GM18498 (cell line): ENCODE data around the gene ZNF48.

Source experiments
- ATAC-seq: cut with Tn5 transposase; IDR thresholded peaks from one replicate; pipeline ENCODE4 v1.9.1; 2021; ENCODE audit warnings: mild to moderate bottlenecking, moderate library complexity; ENCODE audit not compliant: unreplicated experiment

ZNF48 gene

DNA sequence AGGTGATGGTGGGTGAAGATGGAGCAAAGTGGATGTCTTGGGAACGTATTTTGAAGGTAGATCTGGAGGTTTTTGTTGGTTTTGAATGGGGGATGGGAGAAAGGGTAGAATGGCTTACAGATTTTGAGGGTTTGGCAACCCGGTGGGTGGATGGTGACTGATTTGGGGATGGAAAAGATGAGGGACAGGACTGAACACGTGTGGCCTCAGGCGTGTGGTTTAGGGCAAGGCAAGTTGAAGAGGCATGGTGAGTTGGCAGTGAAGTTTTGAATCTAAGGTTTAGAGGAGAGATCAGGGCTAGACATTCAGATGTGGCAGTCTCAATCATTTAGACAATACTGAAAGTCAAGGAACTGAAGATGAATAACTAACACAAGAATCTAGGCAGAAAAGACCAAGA lies 39.6 kb downstream of the ZNF48 start:
- ATAC-seq = no peak

DNA sequence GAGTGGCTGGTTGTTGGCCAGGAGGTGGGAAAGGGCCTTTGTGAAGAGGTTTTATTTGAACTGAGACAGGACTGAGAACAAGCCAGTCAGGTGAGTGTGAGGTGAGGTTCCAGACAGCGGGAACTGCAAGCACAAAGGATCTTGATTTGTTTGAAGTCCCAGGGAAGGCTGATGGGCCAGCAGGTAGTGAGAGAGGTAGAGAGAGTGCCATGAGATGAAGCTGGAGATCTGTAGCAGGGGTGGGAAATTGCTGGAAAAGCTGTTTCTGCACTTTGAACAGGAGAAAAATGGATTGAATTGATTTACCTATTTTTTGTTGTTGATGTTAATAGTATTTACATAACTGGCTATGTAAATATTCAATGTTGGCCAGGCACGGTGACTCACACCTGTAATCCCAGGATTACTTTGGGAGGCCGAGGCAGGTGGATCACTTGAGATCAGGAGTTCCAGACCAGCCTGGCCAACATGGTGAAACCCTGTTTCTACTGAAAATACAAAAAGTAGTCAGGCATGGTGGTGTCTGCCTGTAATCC lies 42.4 kb downstream of the ZNF48 start:
- ATAC-seq = no peak

DNA sequence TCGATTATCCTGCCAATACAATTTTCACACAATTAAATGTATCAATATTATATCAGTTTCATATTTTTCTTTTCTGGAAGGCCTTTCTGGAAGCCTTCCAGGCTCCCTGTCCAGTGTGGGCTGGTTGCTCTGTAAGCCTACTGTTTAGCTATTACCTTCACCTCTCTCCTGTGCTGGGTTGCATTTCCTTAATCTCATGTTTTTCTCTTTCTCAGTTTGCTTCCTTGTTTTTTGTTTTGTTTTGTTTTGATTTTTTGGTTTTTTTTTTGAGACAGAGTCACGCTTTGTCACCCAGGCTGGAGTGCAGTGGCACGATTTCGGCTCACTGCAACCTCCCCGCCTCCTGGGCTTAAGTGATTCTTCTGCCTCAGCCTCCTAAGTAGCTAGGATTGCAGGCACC lies 43.6 kb downstream of the ZNF48 start:
- ATAC-seq = no peak

DNA sequence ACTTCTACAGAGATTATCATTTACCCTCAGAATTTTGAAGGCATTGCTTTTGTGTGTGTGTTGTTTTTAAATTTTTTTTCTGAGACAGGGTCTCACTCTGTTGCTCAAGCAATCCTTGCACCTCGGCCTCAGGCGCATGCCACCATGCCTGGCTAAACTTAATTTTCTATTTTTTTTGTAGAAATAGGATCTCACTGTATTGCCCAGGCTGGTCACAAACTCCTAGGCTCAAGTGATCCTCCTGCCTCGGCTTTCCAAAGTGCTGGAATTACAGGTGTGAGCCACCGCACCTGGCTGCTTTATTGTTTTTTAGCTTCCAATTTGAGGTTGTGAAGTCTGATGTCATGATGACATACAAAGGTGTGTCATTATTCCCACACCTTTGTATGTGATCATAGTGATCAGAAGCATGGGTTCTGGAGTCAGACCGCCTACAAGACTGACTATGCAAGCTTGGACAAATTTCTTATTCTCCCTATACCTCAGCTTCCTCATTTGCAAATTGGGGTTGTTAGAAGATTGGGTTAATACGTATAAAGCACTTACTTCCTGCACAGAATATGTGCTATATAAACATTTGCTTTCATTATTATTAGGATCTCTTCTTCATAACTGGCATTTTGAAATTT lies 44.6 kb downstream of the ZNF48 start:
- ATAC-seq = no peak

DNA sequence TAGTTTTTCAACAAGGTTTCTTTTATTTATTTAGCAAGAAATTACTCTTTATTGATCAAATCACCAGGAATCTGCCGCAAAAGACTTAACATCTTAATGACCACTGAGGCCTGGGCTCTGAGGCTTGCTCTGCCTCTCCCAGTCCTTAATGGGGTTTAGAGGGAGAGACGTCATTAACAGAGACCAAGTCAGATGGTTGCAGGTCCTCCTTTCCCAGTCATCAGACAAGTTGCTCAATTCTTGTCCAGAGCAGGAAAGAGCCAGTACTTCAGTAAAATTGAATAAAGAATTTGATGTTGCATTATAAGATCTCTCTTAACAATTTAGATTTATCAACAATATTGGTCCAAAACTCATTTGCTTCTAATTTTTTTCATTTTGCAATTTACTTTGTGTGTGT lies 48.4 kb downstream of the ZNF48 start:
- ATAC-seq = no peak

DNA sequence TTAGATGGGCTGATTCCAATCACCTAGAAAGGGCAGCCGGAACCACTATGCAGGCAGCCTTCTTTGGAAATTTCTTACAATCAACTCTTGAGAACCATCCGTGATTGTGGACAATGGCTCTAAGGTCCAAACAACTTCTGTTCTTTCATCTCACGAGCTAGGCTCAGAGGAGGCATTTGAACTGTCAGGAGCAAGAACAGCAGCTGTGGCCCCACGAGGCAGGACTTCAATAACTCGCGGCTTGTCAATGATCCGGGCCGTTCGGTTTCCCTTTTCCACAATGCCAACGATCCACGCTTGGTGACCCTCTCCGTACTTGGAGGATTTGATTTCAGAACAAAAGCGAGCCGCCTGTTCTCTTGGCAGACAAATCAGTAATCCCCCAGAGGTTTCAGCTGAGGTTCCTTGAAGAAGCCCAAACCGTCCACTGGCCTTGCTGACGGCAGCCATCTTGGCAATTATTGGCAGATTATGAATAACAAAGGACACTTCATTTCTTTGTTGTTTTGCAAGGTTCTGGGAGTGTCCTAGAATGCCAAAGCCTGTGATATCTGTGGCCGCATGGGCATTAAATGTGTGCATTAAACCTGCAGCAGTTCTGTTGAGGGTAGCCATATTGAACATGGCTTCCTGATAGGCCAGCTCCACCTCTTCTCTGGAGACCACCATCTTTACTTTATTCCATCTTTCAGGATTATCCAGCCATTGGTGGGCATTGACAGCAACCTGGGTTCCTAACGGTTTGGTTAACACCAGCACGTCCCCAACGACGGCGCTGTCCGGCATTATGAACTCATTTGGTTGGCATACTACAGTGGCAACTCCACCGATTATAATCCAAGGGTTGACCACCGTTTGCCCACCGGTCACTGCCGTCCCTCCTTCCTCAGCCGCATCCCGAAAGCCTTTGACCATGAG lies 49.3 kb downstream of the ZNF48 start:
- ATAC-seq = no peak

DNA sequence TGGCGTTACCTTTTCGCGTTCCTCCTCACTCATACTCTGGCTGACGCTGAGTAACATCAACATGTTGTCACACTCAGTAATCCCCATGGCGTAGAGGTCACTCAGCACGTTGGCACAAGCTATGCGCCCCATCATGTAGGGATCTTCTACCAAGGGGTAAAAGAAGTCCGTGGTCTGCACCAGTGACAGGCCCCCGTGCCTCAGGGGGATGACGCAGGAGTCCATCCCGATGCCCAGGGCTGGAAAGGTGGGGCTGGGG lies 49.9 kb downstream of the ZNF48 start:
- no peak for ATAC-seq

DNA sequence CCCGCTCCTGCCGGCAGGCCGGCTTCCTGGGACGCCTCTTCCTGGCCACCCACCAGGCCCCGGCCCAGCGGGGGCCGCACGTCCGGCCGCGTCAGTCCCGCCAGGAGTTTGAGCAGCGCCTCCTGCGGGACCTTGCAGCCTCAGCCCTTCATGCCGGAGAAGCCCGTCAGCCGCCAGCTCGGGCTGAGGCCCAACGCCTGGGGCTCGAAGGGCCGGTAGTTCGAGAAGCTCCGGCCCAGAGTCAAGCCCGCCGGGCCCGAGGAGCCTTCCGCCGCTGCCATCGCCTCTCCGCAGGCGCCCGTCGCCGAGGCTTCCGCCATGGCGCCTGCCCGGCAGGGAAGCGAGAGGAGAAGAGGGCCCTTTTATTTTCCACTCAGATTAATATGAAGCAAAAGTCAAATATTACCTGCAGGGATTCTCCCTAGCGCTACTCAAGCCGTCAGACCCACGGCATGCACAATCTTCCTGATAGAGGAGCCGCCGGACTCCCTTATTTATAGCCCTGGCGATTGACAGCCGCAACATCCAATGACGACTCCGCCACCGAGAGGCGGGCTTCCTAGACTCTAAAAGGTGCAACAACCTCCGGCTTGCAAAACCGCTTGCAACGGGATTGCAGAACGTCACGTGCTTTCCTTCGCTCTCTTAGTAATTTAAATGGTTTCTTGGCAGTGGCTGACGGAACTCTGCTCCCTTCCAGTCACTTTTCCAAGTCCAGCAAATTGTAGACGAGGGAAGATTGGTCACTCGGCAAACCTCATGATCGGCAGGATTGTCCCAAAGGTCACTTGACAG lies 50.4 kb downstream of the ZNF48 start, which contains the start of gene SEPHS2:
TSS of gene SEPHS2 (minus strand) at position 467 of the 795 bp plus-strand sequence. CDS start at position 320, 147 bp downstream.
- ATAC-seq = peak; percentile 90

DNA sequence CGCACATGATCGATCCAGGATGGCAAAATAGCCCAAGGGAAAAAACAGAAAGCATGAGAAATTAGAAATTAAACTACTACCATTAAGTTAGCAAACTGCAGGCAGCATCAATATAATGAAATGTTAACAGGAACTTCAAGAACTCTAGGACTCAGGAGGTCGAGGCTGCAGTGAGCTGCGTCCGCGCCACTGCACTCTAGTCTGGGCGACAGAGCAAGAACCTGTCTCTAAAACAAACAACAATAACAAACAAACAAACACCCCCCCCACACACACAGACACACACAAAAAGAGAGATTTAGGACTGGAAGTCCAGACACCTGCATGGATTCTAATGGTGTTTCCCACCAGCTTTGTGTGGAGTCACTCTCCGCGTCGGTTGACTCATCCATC lies 51.0 kb downstream of the ZNF48 start:
- ATAC-seq = no peak

DNA sequence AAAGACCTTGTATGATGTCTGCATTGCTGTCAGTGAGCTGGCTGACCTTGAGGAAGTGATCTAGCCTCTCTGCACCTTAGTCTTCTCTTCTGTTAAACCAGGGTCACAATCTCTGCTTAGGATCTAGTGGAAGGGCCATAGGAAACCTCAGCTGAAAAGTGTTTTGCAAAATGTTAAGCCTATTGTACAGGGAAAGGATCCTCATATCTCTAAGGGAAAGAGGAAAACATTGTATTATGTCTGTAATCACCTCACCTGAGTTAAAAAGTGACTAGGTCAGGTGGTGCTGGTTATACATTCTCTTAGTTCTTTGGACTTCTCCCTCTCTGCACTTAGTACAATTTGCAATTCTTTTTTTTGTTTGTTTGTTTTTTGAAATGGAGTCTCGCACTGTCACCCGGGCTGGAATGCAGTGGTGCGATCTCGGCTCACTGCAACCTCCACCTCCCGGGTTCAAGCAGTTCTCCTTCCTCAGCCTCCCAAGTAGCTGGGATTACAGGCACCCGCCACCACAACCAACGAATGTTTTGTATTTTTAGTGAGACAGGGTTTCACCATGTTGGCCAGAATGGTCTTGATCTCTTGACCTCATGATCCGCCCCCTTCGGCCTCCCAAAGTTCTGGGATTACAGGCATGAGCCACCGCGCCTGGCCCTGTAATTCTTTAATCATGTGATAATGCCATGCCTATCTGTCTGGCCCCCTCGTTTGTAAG lies 52.4 kb downstream of the ZNF48 start:
- ATAC-seq = no peak

DNA sequence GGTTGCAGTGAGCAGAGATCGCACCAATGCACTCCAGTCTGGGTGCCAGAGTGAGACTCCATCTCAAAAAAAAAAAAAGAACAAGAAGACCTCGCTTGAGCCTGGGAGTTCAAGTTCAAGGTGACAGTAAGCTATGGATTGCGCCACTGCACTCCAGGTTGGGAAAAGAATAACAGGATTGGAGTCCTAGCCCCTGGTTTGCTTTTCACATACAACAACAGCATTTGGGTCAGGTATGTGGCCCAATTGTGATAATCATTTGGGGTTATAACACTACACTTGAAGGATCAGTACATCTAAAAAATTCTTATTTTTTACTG lies 53.9 kb downstream of the ZNF48 start:
- ATAC-seq = no peak
